HG03045 (cell line): Measurements from ENCODE around the gene GTF2I.
"Not testable (repeated sequence)": the region's sequence is repeated elsewhere in the genome, so short reads cannot be mapped to it uniquely, and the experiment has no call there.

Experiments used
- ATAC-seq: cut with Tn5 transposase; IDR thresholded peaks from one replicate; pipeline ENCODE4 v1.9.1; 2021; ENCODE audit warnings: mild to moderate bottlenecking, moderate library complexity; ENCODE audit not compliant: unreplicated experiment

Gene GTF2I

DNA sequence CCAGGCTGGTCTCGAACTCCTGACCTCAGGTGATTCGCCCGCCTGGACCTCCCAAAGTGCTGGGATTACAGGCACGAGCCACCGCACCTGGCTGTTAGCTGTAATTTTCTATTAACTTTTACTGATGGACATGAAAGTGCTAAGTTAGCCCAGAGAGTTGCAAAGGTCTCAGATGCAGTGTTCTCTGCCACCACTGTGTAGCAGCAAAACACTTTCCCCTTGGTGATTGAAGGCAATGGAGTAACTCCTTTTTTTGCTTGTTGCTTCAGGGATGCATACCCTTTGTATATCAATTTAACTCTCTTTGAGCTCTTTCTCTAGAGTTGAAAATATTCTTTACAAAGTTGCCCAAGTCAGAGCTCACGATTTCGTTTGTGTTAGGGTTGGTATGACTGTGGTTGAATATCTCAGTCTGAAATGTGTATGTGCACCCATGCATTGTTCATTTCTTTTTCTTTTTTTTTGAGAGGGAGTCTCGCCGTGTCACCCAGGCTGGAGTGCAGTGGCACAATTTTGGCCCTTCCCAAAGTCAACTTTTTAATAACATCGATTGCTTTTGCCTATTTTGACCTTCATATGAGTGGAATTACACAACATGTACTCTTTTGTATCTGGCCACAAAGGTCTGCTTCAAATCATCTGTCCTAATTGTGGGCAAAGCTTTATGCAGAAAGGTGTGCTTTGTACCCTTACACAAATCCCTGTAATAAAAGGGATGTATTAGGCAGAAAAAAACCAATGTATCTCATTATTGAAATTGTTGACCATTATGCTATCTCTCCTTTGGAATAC is 52.6 kb downstream of the GTF2I start:
- ATAC-seq: no peak

DNA sequence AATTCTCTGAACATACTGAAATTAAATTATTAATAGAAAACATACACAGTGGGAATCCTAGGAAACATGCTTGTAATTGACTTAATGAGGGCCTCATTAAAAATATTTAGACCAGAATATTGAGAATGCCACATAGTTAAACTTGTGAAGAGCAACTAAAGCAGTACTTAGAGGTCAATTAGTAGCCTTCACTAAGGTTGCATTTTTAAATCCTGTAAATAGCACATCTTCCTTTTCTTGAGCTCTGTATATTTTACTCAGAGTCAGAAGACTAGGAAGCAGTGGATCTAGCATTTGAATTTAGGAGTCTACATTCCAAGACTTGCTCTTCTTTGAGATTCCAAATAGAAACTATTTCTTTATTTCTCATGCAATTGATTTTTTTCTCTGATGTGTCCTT is 56.0 kb downstream of the GTF2I start:
- no peak for ATAC-seq

GRCh38 chr7:74717889-74718288 is 60.4 kb downstream of the GTF2I start:
- no peak for ATAC-seq

DNA sequence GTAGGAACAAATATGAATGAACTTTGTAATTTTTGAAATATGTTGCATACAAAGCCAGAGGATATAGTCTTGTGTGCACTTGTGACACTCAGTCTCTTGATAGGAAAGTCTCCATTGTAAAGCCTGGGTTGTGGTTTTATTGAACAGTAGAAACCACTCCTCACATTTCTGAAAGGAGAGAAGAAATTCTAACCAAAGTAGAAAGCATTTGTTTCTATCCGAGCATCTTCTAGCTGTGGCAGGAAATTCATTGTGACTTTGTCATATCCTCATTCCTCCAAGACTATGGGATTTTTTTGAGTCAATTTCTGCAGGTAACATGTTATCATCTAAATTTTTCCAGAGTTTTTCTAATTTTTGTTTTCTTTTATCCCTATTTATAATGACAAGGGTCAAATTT is 60.8 kb downstream of the GTF2I start:
- ATAC-seq: no peak

DNA sequence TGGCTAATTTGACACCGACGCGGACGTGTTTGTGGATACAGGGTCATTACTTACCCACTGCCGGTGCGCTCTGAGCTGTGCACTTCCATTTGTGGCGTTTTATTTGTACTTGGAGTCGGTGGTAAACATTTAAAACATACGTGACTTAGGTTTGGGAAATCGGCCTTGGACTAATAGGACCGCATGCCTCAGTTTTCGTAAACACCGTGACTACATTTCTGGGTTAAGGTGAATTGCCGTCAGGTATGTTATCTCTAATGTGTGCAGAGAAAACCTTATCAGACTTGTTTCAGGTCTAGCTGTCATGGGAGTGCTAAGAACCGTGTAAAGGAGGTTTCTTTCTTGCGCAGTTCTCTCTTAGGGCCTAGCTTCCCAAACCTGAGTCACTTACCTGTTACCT is 64.6 kb downstream of the GTF2I start:
- ATAC-seq: no peak

- no peak for ATAC-seq
Observed at GRCh38 chr7:74725840-74726239, 68.3 kb downstream of the GTF2I start.

DNA sequence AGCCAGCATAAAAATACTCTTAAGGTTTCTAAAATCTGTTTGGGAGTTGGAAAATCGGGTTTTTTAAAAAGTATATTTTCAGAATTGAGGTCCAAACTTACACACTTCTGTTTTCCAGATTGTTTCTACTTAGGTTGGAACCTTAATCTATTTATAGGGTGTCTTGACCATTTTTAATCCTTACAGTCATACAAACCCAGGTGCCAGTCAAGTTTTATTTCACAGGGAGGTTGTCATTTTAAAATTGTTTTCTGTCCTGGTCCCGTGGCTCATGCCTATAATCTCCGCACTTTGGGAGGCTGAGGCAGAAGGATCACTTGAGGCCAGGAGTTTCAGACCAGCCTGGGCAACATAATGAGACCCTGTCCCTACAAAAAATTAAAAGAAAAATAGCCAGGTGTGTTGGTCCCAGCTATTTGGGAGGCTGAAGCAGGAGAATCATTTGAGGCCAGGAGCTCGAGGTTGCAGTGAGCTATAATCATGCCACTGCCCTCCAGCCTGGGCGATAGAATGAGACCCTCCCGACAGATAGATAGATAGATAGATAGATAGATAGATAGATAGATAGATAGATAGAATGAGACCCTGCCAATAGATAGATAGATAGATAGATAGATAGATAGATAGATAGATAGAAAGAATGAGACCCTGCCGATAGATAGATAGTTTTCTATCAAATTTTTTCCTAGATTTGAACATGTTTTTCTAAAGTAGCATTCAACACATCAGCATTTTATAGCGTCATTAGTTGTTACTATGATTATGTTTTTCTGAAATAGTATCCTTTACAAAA is 69.0 kb downstream of the GTF2I start:
- no peak for ATAC-seq

DNA sequence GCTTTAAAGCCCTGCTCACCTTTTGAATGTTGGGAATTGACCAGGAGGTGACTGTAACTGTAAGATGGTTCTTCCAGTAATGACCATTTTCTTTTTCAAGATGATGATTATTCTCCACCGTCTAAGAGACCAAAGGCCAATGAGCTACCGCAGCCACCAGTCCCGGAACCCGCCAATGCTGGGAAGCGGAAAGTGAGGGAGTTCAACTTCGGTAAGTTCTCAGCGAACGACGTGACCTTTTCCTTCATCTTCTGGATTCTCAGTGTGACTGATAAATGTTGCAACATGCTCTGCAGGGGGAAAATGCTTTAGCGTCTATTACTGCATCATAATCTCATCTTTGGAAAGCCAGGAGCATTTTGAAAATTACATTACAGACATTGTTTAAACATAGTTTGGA is 71.2 kb downstream of the GTF2I start:
- not testable (repeated sequence) for ATAC-seq

DNA sequence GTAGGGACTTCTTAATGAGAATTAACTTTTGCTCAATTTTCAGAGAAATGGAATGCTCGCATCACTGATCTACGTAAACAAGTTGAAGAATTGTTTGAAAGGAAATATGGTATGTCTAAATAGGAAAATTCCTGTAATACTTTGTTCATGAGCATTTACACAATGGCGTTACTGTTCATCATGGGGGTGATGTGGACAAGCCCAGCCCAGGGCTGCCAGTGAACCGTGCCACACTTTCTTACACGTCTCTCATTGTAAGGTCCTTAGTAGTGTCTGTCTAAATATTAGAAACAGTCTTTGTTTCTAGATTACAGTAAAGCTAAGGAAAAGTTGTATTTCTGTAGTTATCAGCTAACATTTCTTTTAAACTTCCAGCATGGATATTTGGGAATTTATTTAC is 72.7 kb downstream of the GTF2I start:
- ATAC-seq: not testable (repeated sequence)

GRCh38 chr7:74739974-74740703 is 82.6 kb downstream of the GTF2I start:
- ATAC-seq: not testable (repeated sequence)

- ATAC-seq: not testable (repeated sequence)
Observed at GRCh38 chr7:74743936-74744557, 86.5 kb downstream of the GTF2I start.

DNA sequence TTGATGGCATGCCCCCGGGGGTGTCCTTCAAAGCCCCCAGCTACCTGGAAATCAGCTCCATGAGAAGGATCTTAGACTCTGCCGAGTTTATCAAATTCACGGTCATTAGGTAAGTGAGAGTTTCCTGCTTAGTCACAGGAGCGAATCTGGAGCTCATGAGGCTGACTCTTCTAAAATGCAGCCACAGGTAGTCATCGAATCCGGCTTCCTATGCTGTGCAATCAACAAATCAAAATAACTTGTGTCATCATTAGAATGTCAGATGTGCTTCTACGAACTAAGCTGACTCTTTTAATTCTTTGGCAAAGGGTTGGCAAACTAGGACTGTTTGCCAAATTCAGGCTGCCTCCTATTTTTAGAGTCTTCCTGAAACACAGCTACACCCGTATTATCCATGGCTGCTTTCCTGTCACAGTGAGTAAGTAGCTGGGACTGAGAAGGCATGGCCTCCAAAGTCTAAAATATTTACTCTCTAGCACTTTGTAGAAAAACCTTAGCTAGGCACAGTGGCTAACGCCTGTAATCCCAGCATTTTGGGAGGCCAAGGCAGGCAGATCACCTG is 96.5 kb downstream of the GTF2I start:
- ATAC-seq: not testable (repeated sequence)

DNA sequence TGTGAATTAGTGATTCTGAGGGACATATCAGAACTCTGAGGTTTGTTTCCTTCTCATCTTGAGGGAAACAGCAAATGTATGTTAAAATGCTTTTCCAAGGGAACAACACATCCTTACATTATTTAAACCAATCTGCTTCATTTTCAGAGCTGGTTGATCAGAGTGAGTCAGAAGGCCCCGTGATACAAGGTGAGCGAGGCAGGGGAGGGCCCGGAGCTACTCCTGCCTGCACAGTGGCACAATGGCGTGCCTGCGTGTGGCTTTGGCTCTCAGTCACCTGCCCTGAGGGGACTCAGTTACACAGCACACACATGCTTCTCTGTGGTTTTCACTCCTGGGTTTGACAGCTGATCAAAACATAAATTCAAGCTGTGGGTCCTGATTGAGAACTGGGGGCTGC is 99.2 kb downstream of the GTF2I start:
- not testable (repeated sequence) for ATAC-seq

DNA sequence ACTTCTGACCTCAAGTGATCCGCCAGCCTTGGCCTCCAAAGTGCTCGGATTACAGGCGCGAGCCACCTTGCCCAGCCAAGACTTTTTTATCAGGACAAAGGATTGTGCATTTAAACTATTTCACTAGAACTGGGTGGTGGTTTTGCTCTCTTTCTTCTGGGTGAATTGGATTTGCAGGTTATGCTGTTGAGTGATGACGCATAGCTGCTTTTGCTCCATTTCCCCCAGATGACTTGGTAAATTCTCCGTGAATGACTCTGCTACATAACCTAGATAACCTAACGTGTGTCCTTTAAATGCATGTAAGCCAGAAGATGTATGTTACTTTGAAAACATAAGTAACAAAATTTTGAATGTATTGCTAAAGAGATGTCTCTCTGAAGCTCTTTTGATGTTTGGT is 100.8 kb downstream of the GTF2I start:
- ATAC-seq: not testable (repeated sequence)

GRCh38 chr7:74758982-74759381 is 101.5 kb downstream of the GTF2I start:
- ATAC-seq: not testable (repeated sequence)

DNA sequence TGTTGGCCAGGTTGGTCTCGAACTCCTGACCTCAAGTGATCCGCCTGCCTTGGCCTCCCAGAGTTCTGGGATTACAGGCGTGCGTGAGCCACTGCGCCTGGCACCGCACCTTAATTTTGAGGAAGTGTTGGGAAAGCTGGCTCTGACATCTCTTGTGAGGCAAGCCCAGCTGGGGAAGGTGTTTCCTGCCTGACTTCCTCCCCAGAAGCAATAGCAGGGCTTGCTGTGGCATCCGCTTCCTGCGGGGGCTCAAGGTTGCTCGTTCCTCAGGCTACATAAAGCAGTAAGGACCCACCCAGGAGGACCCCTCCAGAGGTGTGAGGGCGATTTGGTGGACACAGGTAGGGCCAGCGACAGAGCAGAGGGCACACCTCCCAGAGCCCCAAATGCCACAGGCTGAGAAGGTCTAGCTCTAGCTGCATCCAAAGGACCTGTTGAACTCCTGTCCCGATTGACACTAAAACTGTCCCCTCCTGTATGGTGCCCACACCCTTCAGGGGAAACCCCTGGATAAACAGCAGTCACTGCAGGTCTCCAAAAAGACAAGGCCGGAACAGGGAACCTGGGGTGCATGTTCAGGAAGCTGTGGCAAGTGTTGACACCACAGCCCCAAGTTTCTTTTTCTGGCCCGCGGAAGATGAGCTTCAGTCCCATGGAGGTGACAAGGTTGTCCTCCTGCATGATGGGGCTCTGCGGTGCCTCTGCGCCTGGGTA is 107.8 kb downstream of the GTF2I start:
- not testable (repeated sequence) for ATAC-seq

GRCh38 chr7:74766509-74766908 is 109.0 kb downstream of the GTF2I start:
- peak; percentile 39 for ATAC-seq

DNA sequence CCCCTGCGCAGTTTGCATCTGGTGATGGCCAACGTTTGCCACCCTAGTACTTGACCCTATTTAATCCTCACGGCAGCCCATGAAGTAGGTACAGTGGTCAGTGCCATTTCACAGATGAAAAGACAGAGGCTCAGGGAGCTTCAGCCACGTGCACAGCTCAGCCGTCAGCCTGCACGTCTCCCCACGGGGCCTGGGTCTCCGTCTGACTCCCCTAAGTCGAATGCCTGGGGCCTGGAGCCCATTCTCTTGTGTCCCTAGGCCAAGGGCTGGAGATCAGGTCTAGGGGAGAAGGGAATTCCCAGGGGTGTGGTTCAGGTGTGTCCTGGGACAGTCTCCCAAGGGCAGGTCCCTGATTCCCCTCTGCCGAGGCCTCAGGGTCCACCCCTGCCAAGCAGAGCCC is 109.5 kb downstream of the GTF2I start:
- not testable (repeated sequence) for ATAC-seq

DNA sequence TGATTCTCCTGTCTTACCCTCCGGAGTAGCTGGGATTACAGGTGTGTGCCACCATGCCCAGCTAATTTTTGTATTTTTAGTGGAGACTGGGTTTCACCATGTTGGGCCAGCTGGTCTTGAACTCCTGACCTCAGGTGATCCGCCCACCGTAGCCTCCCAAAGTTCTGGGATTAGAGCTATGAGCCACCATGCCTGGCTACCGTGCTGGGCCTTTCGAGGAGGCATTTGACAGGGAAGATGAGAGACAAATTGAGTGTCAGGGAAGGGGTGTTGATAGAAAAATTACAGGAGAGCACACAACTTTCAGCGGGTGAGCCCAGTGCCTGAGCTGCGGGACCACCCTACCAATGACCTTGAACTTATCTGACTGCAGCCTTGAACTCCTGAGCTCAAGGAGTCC is 112.5 kb downstream of the GTF2I start:
- ATAC-seq: not testable (repeated sequence)

- ATAC-seq: not testable (repeated sequence)
Observed at GRCh38 chr7:74772093-74772492, 114.6 kb downstream of the GTF2I start.
